Endometrial microvascular endothelial cells (primary cell): ENCODE data around the gene NDST1. TPM values are rescaled to one million over a fixed set of nuclear protein-coding genes. Genes with fewer than 3 reads are reported as not detected.

ENCODE experiments used
- in situ Hi-C: cut with HindIII; loops from 2 replicates; pipeline ENCODE4 v1.10.0; 2017; ENCODE audit warnings: low sequenced_read_pairs, low pct_unique_long_range_greater_than_20kb; ENCODE audit errors: inconsistent ontology term
- total RNA-seq: library from RNA; depleted of rRNA; stranded (reverse); fragments of >200 nt; gene quantifications from one replicate; pipeline ENCODE4 v1.2.3, GENCODE V29; 2015; ENCODE audit errors: inconsistent ontology term

NDST1 gene
- total RNA-seq, 1 donor from 2014 or later = 151 TPM

DNA sequence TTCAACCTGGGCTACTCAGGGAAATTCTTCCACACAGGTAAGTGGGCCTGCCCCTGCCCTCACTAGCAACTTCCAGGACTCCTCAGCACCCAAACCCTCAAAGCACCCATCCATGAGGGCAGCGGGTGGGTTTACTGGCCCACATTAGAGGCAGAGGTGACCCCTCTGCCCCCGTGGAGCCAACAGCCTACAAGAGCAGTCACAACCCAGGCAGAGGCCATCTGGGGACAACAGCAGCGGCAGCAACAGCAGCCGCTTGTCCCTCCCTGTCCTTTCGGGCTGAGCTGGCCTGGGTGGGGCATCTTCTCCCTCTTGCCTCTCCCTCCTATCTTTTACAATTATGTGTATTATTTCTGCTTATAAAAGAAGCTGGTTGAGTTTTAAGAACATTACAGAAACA is 25.1 kb downstream of the NDST1 start:
- in situ Hi-C loops = no loop called here

DNA sequence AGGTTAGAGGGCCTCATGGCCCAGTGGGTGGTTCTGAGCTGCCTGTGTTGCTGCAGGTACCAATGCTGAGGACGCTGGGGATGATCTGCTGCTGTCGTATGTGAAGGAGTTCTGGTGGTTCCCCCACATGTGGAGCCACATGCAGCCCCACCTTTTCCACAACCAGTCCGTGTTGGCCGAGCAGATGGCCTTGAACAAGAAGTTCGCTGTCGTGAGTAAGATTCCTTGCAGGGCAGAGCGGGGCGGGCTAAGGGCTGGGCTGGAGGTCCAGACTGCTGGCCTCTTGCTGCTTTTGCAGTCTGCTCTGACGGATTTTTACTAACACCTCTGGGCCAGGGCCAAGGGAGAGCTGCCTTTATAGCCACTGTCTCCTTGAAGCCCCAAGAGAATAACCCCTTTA is 26.9 kb downstream of the NDST1 start:
- in situ Hi-C loops = no loop called here

DNA sequence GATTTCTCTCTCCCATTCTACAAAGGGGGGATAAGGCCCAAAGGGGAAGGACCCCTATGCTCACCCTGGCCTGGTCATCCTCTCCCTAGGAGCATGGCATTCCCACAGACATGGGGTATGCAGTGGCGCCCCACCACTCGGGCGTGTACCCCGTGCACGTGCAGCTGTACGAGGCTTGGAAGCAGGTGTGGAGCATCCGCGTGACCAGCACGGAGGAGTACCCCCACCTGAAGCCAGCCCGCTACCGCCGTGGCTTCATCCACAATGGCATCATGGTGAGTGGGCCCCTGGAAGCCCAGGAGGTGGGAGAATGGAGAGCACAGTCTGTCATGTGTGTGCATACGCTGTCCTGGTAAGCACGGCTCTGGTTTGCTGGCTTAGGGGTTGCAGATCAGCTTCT is 27.7 kb downstream of the NDST1 start:
- in situ Hi-C loops = no loop called here

DNA sequence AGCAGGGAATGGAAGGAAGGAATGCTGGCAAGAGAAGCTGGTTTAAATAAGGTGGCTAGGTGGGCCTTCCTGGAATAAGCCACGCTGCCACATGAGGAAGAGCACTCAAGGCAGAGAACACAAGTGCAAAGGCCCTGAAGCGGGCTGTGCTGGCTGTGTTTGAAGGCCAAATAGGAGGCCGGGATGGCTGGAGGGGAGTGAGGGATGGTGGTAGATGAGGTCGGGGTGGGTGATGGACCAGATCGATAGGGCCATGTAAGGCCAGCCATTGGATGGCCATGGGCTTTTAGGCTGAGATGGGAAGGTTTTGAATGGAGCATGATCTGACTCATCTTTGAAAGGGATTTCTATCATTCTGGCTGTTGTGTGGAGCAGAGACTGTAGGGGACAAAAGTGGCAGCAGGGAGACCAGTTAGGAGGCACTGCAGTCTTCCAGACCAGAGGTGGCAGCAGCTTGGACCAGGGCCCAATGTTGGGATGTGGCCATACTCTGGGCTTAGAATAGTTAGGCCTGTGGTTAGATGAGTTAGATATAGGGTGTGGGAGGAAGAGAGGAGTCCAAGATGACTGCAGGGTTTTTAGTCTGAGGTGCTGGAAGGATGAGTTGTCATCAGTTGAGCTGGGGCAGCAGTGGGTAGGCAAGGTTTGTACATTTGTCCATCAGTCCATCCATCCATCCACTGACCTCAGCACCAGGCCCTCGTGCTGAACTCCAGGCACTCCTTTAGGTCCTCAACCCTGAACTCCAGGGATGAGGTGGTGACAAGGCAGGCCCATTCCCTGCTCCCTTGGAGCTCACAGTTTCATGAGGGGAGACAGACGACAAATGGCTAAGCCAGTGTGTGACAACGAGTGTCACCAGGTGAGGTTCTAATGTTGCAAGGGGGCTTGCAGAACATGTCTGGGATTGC is 30.3 kb downstream of the NDST1 start:
- in situ Hi-C loops = no loop called here

DNA sequence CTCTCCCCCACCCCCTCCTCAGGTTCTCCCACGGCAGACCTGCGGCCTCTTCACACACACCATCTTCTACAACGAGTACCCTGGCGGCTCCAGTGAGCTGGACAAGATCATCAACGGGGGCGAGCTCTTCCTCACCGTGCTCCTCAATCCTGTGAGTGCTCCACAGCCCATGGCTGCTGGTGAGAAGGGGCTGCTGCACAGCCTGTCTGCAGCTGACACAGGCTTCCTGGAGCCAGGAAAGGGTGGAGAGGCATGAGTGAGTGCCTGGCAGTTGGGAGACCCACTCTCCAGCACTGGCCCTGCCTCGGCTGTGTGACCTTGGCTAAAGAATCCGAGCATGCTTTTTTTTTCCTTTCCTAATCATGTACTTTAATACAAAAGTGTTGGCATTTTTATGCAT is 31.3 kb downstream of the NDST1 start:
- in situ Hi-C loops = no loop called here

DNA sequence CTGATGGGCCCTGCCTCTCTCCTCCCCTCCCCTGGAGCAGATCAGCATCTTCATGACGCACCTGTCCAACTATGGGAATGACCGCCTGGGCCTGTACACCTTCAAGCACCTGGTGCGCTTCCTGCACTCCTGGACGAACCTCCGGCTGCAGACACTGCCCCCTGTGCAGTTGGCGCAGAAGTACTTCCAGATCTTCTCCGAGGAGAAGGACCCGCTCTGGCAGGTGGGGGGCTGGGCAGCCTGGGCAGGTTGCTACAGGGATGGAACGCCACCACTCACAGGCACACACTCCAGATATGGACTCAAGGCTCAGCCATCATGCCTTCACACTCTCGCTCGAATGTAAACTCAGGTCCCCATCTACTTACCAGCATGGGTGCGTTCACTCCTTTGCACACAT is 32.1 kb downstream of the NDST1 start:
- in situ Hi-C loops = no loop called here

DNA sequence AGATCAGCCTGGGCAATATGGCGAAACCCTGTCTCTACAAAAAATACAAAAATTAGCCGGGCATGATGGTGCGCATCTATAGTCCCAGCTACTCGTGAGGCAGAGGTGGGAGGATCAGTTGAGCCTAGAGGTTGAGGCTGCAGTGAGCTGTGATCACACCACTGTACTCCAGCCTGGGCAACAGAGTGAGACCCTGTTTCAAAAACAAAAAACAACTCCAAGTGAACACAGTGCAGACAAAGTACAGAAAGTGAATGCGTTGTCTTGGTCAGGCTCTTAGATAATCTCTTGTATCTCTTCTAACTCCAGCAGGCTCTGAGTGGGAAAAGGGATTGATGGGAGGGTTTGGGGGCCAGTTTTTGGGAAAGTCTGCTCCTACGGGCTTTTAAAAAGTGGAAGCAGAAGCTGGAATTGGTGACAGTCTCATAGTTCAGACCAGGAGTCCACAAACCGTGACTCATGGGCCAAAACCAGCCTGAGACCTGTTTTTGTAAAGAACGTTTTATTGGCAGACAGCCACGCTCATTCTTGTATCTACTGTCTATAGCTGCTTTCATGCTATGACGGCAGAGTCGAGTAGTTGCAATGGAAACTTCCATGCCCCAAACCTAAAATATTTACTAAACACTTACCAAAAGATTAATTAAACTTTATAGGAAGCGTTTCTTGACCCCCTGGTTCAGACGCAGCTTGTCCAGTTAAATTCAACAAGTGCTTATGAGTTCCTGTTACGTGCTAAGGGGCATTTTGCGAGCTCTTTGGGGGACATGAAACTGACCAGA is 32.9 kb downstream of the NDST1 start:
- in situ Hi-C loops = no loop called here

DNA sequence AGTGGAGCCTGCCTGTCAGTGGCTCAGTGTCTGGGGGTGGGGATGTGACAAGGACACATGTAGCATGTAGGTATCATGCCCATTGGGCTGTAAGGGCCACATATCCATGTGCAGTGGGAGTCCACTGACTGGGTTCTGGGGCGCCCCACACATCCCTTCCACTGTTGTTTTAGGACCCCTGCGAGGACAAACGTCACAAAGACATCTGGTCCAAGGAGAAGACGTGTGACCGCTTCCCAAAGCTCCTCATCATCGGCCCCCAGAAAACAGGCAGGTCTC is 33.4 kb downstream of the NDST1 start:
- in situ Hi-C loops = no loop called here

DNA sequence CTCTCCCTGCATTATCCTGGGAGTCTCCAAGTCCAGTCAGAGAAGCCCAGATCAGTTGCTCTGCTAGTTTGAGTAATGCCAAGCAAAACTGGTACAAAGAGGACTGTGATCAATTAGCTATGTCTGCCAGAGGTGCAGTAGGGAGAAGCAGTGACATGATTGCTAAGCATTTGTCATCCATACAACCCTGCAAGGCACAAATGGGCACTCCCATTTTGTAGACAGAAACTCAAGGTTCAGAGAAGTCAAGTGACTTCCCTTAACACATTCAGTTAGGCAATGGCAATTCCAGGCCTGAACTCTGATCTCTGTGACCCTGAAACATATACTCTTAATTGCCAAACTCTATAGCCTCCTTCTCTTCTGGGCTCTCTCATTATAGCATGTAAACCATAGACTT is 34.0 kb downstream of the NDST1 start:
- in situ Hi-C loops = no loop called here

DNA sequence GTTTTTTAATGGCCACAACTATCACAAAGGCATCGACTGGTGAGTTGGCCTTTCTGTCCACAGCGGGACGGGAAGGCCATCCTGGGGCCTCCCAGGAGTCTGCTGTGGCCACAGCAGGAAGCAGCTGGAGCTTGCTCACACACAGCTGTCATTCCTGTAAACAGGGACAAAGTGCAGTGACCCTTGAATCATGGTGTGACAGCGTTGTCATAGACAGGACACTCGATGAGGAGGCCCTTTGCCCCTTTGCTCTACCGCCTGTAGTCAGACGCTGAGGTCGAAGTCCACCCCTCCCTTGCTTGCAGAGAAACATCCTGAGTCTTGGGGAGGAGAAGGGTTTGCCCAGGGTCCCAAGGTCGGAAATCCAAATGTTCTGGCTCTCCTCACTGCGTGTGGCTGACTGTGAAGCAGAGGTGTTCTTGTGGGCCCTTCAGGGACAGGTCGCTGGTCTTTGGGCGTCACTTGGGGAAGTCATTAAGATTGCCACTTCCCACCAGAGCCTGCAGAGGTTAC is 35.1 kb downstream of the NDST1 start:
- in situ Hi-C loops = no loop called here

DNA sequence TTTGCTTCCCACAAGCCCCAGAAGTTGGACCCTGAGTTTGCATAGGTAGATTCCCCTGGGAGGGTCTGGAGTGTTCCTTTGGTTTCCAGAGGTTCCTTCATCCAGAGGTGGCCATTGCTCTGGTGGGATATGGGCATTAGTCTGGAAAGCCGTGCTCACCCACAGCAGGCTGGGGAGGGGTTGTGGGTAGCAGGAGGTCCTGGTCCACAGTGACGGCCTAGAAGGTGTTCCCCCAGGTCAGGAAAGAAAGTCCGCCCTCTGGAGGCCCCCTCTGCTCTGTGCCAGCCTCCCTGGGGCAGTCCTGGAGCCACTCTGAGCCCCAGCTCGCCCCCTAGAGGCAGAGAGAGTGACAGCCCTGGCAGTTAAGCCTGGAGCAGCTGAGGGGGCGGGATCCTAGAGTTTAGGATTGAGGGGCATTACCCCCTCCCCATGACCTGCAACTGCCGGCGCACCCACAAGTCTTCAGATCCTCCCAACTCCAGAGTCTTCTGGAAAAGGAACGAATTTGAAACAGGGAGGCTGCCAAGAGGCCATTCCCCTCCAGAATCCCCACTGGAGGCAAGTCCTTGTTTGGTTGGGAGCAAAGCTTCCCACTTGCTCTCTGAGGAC is 36.8 kb downstream of the NDST1 start:
- in situ Hi-C loops = no loop called here

DNA sequence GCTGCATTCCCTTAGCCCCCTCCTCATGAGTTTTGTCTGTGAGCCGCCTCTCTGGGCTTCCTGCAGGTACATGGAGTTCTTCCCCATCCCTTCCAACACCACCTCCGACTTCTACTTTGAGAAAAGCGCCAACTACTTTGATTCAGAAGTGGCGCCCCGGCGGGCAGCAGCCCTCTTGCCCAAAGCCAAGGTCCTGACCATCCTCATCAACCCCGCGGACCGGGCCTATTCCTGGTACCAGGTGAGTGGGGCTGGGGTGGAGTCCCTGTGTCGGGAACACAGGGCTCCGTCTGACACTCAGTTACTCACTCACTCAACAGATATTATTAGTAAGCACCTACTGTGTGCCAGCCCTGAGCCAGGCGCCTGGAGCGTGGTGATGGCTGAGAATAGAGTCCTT is 37.3 kb downstream of the NDST1 start:
- in situ Hi-C loops = no loop called here

DNA sequence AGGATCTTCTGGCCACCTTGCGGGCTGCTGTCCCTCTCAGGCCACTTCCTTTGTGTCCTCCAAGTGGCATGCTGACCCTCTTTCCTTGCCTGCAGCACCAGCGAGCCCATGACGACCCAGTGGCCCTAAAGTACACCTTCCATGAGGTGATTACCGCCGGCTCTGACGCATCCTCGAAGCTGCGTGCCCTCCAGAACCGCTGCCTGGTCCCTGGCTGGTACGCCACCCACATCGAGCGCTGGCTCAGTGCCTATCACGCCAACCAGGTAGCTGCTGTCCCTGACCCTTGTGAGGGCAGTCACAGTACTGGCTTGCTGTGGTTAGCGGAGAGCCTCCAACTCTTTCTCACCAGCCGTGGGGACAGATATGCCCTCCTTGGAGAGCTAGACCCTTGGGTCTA is 40.2 kb downstream of the NDST1 start:
- in situ Hi-C loops = no loop called here

DNA sequence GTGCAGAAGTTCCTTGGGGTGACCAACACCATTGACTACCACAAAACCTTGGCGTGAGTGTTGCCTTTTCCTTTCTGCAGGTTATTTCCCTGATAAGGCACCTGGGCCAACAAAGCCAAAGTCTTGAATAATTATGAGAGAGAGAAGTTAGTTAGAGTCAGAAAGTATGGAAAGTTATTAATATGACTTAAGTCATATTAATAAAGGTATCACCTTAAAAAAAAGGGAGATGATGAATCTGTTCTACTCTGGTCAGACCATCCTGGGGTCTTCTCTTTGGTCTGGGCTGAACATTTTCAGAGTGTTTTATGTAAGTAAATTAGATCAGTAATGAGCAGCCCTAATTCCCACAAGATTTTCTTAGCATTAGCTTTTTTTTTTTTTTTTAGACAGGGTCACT is 41.8 kb downstream of the NDST1 start:
- in situ Hi-C loops = no loop called here

DNA sequence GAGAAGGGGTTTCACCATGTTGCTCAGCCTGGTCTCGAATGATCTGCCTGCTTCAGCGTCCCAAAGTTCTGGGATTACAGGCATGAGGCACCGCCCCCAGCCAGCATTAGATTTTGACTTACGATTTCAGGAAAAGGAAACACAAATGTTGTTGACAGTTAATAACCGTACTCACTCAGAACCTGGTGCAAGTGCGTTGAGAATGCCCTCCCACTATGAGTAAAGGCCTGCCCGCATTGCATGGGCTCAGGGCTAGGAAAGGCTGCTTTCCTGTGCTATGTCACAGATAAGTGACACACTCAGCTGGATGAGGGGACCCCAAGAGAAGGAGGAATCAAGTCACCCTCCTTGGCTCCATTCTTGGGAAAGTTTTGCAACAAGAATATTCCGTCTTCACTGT is 42.4 kb downstream of the NDST1 start:
- in situ Hi-C loops = no loop called here

DNA sequence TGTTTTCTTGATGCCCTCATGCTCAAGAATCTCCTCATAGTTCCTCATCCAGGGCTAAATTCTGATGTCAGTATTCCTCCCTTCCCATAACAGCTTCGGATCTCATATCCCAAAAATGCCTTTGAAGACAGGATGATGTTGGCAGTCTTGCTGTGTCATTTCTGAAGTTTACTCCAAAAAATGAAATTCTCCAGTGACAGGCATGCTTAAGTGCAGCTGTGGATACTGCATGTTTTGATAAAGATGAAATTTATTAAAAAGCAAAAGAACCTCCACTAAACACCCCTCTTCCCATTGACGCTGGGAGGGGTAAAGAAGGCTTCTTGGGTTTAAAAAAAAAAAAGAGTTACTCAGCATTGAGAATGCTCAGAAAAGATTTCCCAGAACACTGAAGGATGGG is 43.1 kb downstream of the NDST1 start:
- in situ Hi-C loops = no loop called here

DNA sequence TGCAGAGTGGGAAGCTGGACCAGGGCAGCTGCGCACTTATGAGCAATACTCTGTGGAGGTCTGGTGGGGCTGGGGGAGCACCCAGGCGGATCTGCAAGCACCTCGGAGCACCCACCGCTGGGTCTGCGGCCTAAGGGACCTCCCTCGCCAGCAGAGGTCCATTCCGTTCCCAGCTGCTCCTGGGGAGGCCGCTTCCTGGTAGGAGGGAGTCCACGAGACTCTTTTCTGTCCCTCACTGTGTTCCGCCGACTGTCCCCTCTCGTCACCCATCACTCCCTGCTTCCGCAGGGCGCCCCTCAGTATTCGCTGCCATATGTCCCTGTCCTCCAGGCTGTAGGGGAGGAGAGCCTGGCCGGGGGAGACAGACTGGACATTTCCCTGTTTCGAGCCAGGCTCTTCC is 45.5 kb downstream of the NDST1 start:
- in situ Hi-C loops = no loop called here

DNA sequence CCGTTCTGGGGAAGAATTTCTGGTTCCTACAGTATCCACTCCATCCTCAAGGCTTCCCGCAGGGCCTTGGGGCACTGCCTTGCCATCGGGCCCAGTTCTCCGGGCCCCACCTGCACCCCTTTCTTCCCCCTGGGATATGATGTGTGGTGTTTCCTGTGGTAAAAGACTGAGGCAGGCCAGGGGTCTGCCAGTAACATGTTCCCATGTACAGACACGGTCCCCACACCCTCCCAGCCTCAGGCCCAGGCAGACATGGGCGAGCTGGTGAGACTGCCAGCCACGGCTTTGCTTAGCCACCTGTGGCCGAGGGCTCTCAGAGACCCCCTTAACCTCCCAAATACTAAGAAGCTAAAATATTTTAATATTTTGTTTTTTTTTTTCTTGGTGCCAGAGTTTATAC is 46.0 kb downstream of the NDST1 start:
- in situ Hi-C loops = no loop called here

DNA sequence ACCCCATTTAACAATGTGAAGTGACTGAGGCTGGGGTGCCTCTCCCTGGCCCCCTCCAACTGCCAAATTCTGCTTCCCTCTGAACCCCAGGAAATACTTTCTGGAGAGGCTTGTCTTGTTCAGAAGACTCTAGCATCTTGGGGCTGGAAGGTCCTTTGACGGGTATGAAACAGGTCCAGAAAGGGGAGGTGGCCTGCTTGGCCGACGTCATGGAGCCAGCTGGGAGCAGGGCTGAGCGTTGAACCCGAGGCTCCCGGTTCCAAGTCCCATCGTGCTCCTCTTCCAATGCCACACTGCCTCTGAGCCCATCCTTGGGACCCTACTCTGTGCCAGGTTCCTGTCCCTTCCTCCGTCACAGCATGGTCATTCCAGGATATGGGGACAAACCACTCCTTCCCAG is 46.9 kb downstream of the NDST1 start:
- in situ Hi-C loops = loop anchor here (5.0 kb wide), 1 partner anchor 102 kb away; no protein-coding TSS in a partner anchor

DNA sequence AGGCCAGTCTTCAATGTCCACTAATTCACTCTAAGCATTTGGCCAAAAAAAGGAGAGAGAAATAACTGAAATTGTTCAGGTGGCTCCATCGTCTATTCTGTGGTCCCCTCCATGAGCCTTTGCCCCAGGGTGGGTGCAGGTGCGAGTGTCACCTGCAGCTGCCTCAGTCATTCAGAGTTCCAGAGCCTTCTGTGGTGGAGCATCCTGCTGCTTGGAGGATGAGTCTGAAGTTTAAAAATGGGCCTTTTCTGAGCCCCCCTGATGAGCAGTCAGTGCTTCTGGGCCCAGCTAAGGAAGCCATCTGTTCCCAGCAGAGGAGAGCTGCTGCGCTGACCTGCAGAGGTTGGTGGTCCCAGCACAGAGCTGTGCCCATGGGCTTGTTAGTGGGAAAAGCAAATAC is 48.2 kb downstream of the NDST1 start:
- in situ Hi-C loops = loop anchor here (5.0 kb wide), 1 partner anchor 101 kb away; no protein-coding TSS in a partner anchor
